Activated CD4-positive, alpha-beta T cell treated with anti-CD3 and anti-CD28 coated beads, Interleukin-2, amount 50 U/mL, for 48 hours (primary cell): ENCODE results near the gene CD247.

Source experiments
- DNase-seq, 2 experiments: peaks; one replicate each; pipeline ENCODE4 v3.0.0-alpha.2; 2020

CD247 gene

GRCh38 chr1:167510244-167510643 lies 8.1 kb downstream of the CD247 start:
- DNase-seq: no peak

GRCh38 chr1:167509587-167509986 lies 8.7 kb downstream of the CD247 start:
- no peak for DNase-seq

- no peak for DNase-seq
Observed at GRCh38 chr1:167507719-167508118, 10.6 kb downstream of the CD247 start.

GRCh38 chr1:167504467-167504827 lies 13.9 kb downstream of the CD247 start:
- no peak for DNase-seq

- no peak for DNase-seq
Observed at GRCh38 chr1:167503626-167504466, 14.5 kb downstream of the CD247 start.

GRCh38 chr1:167502719-167503462 lies 15.4 kb downstream of the CD247 start:
- no peak for DNase-seq

- DNase-seq: no peak
Observed at GRCh38 chr1:167502192-167502551, 16.2 kb downstream of the CD247 start.

- DNase-seq: peak; percentile 63 to 77
Observed at GRCh38 chr1:167501515-167502191, 16.7 kb downstream of the CD247 start.

GRCh38 chr1:167500283-167500860 lies 18.0 kb downstream of the CD247 start:
- no peak for DNase-seq

- peak in 1 of 2 experiments; percentile 51 for DNase-seq
Observed at GRCh38 chr1:167499664-167500101, 18.6 kb downstream of the CD247 start.

GRCh38 chr1:167499106-167499505 lies 19.2 kb downstream of the CD247 start:
- DNase-seq: no peak

GRCh38 chr1:167496797-167497619 lies 21.3 kb downstream of the CD247 start:
- DNase-seq: no peak

- no peak for DNase-seq
Observed at GRCh38 chr1:167493372-167493771, 25.0 kb downstream of the CD247 start.

- DNase-seq: peak; percentile 54 to 66
Observed at GRCh38 chr1:167492481-167492910, 25.8 kb downstream of the CD247 start.

GRCh38 chr1:167491586-167492461 lies 26.5 kb downstream of the CD247 start:
- DNase-seq: peak in 1 of 2 experiments; percentile 60

- DNase-seq: no peak
Observed at GRCh38 chr1:167490765-167491164, 27.6 kb downstream of the CD247 start.

GRCh38 chr1:167489571-167490340 lies 28.6 kb downstream of the CD247 start:
- peak; percentile 56 to 69 for DNase-seq

- DNase-seq: no peak
Observed at GRCh38 chr1:167488786-167489185, 29.5 kb downstream of the CD247 start.

- no peak for DNase-seq
Observed at GRCh38 chr1:167487614-167488013, 30.7 kb downstream of the CD247 start.

GRCh38 chr1:167486090-167486824 lies 32.1 kb downstream of the CD247 start:
- no peak for DNase-seq
